ENCODE data around the gene SGF29.
"Not testable (repeated sequence)": the region's sequence is repeated elsewhere in the genome, so short reads cannot be mapped to it uniquely, and the experiment has no call there.

The SGF29 gene

DNA sequence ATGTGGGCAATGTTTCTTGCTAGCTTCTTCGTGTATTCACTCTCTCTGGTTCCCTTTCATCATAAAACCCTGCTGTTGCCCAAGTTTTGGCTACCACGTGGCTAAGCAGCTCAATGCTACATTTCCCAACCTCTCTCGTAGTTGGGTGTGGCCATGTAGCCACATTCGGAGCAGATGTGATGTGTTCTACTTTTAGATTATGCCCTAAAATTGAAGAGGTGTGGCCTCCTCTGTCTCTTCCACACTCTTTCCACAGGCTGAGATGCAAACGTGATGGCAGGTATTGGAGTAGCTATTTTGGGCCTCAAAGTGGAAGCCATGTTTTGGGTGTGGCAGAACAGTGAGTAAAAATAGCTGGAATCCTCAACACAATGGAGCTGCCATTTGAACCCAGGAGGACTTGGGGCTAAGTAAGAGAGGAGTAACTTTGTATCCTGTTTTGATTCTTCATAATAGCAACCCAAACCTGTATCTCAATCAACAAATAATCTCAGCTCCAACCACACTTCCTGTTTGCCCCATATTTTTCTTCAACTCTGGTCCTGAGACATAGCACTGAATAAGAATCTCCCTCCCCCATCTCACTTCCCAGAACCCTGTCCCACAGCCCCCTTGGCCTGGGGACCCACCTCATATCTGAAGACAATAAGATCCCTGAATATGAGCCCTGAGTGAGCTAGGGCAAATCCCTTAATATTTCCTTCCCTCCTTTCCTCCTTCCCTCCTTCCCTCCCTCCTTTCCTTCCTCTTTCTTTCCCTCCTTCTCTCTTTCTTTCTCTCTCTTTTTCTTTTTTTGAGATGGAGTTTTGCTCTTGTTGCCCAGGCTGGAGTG, 19.0 kb upstream of the SGF29 start:
- no peak overlapping the region for H3K4me3 ChIP-seq (ENCODE audit: insufficient read depth, low read depth, low read length, poor library complexity, severe bottlenecking)
- no peaks in the 10 kb centered on the region for H3K27me3 ChIP-seq (replicated peaks; ENCODE audit: control insufficient read depth, insufficient read depth, low read length, poor library complexity, severe bottlenecking)
- DNase-seq: no peak
- peaks cover 11% of the 10 kb centered on the region for H3K4me1 ChIP-seq (ENCODE audit: control insufficient read depth, insufficient read depth, low read length, poor library complexity, severe bottlenecking)
- H3K36me3 ChIP-seq (ENCODE audit: control insufficient read depth, insufficient read depth, low read length): no peaks in the 10 kb centered on the region
- H3K9me3 ChIP-seq (ENCODE audit: control insufficient read depth, low read length): no peaks in the 10 kb centered on the region
- peak overlapping the region; percentile 32 for H3K27ac ChIP-seq (ENCODE audit: insufficient read depth, low read length, poor library complexity, severe bottlenecking)

DNA sequence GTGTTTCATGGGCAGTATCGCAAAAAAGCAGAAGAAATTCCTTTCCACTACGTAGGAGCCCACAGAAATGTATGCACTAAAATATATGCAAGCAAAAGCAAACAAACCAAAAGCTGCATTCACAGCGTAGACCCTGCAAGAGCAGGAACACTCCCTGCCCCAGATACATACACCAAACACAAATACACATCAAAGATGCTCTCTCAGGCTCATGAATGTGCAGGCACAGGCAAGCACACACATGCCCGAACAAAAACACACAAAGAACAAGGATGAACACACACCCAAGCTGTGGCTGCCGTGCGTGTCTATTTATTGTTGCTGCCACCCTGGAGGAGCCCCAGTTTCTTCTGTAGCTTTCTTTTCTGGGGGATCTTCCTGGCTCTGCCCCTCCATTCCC, 16.6 kb upstream of the SGF29 start:
- no peak overlapping the region for H3K27ac ChIP-seq (ENCODE audit: insufficient read depth, low read length, poor library complexity, severe bottlenecking)
- DNase-seq: no peak
- peaks cover 11% of the 10 kb centered on the region for H3K4me1 ChIP-seq (ENCODE audit: control insufficient read depth, insufficient read depth, low read length, poor library complexity, severe bottlenecking)
- no peaks in the 10 kb centered on the region for H3K27me3 ChIP-seq (replicated peaks; ENCODE audit: control insufficient read depth, insufficient read depth, low read length, poor library complexity, severe bottlenecking)
- H3K36me3 ChIP-seq (ENCODE audit: control insufficient read depth, insufficient read depth, low read length): no peaks in the 10 kb centered on the region
- H3K4me3 ChIP-seq (ENCODE audit: insufficient read depth, low read depth, low read length, poor library complexity, severe bottlenecking): no peak overlapping the region
- H3K9me3 ChIP-seq (ENCODE audit: control insufficient read depth, low read length): no peaks in the 10 kb centered on the region

DNA sequence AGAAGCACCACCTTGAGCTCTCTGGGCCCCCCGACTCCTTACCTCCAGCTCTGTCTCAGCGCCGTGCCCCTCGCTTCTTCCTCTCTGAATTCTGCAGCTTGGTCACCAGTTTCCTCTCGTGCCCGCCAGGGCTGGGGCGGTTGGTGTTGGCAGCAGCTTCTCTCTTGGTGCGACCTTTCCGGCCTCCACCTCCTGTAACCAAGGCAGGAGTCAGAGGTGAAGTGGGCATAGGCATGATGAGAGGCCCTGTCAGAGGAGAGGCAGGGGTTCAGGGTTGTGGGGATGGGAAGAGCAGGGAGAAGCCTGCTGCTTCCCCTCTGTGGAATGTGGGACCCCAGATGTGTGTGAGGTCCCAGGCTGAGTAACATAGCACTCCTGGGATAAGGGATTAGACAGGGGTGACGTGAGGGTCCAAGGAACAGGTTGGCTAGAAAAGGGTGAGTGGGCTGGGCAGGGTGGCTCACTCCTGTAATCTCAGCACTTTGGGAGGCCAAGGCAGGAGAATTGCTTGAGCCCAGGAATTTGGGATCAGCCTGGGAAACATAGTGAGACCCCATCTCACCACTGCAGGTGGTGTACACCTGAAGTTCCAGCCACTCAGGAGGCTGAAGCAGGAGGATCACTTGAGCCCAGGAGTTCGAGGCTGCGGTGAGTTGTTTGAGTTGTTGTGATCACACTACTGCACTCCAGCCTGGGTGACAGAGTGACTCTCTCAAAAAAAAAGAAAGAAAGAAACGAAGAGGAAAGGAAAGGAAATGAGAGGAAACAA, 15.6 kb upstream of the SGF29 start:
- H3K27ac ChIP-seq (ENCODE audit: insufficient read depth, low read length, poor library complexity, severe bottlenecking): no peak overlapping the region
- no peaks in the 10 kb centered on the region for H3K27me3 ChIP-seq (replicated peaks; ENCODE audit: control insufficient read depth, insufficient read depth, low read length, poor library complexity, severe bottlenecking)
- H3K4me3 ChIP-seq (ENCODE audit: insufficient read depth, low read depth, low read length, poor library complexity, severe bottlenecking): no peak overlapping the region

DNA sequence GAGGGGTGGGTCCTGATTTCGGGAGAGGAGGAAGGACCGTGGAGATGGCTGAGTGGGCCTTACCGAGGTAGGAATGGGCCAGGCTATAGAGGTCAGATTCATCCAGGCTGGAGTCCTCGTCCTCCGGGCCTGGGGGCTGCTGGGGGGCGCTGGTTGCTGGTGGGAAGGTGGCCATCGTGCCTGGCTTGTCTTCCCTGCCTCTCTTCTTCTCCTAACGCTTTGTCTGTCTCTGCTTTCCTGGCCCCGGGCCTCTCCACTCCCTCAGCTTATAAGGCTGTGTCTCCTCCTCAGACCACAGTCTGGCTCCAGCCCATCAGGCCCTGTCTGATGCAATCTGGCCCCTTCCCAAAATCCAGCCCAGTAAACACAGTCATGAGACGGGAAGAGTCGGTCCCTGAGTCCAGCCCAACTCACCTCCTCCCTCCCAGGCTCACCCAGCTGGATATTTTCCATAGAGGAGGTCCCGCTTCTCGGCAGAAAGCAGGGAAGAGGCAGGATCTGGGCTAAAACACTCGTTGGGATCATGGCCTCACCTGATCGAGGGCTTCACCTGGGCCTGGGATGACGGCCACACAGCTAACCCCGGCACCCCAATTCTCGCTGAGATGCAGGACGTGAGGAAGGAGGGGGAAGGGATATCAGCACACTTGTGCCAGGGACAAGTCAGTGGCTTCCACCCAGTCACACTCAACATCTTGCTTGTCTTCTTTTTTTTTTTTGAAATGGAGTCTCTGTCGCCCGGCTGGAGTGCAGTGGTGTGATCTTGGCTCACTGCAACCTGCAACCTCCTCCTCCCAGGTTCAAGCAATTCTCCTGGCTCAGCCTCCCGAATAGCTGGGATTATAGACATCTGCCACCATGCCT, 14.8 kb upstream of the SGF29 start, which contains the start of gene NUPR1:
Gene NUPR1, minus strand, starts transcription at position 242 of the 864 bp plus-strand sequence. Its CDS starts 67 bp downstream, at position 175.
- DNase-seq: no peak
- H3K27ac ChIP-seq (ENCODE audit: insufficient read depth, low read length, poor library complexity, severe bottlenecking): no peak within 1 kb of the TSS
- no peaks in the 10 kb centered on the region for H3K36me3 ChIP-seq (ENCODE audit: control insufficient read depth, insufficient read depth, low read length)
- no peak within 1 kb of the TSS for H3K4me3 ChIP-seq (ENCODE audit: insufficient read depth, low read depth, low read length, poor library complexity, severe bottlenecking)
- no peaks in the 10 kb centered on the region for H3K9me3 ChIP-seq (ENCODE audit: control insufficient read depth, low read length)
- H3K4me1 ChIP-seq (ENCODE audit: control insufficient read depth, insufficient read depth, low read length, poor library complexity, severe bottlenecking): peaks cover 9% of the 10 kb centered on the region
- no peaks in the 10 kb centered on the region for H3K27me3 ChIP-seq (replicated peaks; ENCODE audit: control insufficient read depth, insufficient read depth, low read length, poor library complexity, severe bottlenecking)

More for the DNA sequence above, 15.6 kb upstream of the SGF29 start:
- Histone ChIP-seq H3K9me3 (ENCODE audit: control insufficient read depth, low read length) (no peaks in the 10 kb centered on the region), H3K36me3 (ENCODE audit: control insufficient read depth, insufficient read depth, low read length) (no peaks in the 10 kb centered on the region), H3K4me1 (ENCODE audit: control insufficient read depth, insufficient read depth, low read length, poor library complexity, severe bottlenecking) (peaks cover 11% of the 10 kb centered on the region)
- no peak for DNase-seq

DNA sequence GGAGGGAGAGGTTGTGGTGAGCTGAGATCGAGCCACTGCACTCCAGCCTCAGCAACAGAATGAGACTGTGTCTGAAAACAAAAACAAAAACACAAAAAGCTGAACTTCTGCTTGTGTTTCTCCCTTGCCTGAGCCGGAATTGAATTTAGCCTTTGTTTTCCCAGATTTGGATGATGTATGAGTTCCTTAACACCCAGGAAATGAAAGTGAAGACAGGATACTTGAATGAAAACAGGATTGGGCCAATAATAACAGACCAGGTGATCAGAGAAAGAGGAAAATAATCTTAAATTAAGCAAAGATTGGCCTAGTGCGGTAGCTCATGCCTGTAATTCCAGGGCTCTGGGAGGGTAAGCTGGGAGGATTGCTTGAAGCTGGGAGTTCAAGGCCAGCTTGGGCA, 13.4 kb upstream of the SGF29 start:
- Histone ChIP-seq H3K4me3 (ENCODE audit: insufficient read depth, low read depth, low read length, poor library complexity, severe bottlenecking) (no peak overlapping the region), H3K4me1 (ENCODE audit: control insufficient read depth, insufficient read depth, low read length, poor library complexity, severe bottlenecking) (no peaks in the 10 kb centered on the region), H3K36me3 (ENCODE audit: control insufficient read depth, insufficient read depth, low read length) (no peaks in the 10 kb centered on the region), H3K27ac (ENCODE audit: insufficient read depth, low read length, poor library complexity, severe bottlenecking) (no peak overlapping the region), H3K9me3 (ENCODE audit: control insufficient read depth, low read length) (no peaks in the 10 kb centered on the region), H3K27me3 (replicated peaks; ENCODE audit: control insufficient read depth, insufficient read depth, low read length, poor library complexity, severe bottlenecking) (no peaks in the 10 kb centered on the region)
- no peak for DNase-seq

DNA sequence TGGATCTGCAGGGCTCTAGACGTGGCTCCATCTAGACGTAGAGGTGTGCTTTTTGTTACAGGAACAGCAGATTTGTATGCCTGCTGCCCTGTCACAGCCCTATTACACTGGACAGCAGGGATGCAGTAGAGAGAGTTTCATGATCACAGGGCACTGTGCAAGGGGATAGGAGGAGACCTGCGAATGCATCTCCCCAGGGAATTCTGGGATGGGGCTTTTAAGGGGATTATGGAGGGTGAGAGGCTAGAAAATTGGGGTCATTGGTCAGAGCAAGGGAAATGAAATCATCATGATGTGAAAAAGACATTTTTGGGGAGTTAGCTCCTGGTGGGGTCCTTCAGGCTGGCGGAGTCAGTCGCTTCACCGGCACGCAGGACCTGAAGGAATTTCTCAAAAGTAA, 11.1 kb upstream of the SGF29 start:
- no peaks in the 10 kb centered on the region for H3K4me1 ChIP-seq (ENCODE audit: control insufficient read depth, insufficient read depth, low read length, poor library complexity, severe bottlenecking)
- no peak overlapping the region for H3K27ac ChIP-seq (ENCODE audit: insufficient read depth, low read length, poor library complexity, severe bottlenecking)
- no peaks in the 10 kb centered on the region for H3K9me3 ChIP-seq (ENCODE audit: control insufficient read depth, low read length)
- H3K4me3 ChIP-seq (ENCODE audit: insufficient read depth, low read depth, low read length, poor library complexity, severe bottlenecking): no peak overlapping the region
- DNase-seq: no peak
- no peaks in the 10 kb centered on the region for H3K36me3 ChIP-seq (ENCODE audit: control insufficient read depth, insufficient read depth, low read length)
- no peaks in the 10 kb centered on the region for H3K27me3 ChIP-seq (replicated peaks; ENCODE audit: control insufficient read depth, insufficient read depth, low read length, poor library complexity, severe bottlenecking)

DNA sequence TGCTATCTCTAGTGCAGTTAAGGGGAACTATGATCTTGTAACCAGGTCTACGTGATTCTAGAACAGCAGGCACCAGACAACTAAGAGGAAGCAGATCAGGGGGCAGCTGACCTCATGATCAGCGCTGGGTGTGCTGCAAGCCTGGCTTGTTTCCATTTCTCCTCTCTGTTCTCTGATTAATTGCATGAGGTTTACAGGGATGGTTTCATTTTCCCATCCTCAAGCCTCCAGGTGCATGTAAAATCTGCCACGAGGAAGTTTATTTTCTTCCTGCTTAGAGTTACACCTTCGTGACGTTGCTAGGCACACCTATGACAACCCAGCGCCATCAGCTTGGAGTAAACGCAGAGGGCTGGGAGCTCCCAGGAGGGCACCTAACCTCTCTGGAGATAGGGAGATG, 10.6 kb upstream of the SGF29 start:
- no peak overlapping the region for H3K27ac ChIP-seq (ENCODE audit: insufficient read depth, low read length, poor library complexity, severe bottlenecking)
- no peaks in the 10 kb centered on the region for H3K27me3 ChIP-seq (replicated peaks; ENCODE audit: control insufficient read depth, insufficient read depth, low read length, poor library complexity, severe bottlenecking)
- no peak for DNase-seq
- no peak overlapping the region for H3K4me3 ChIP-seq (ENCODE audit: insufficient read depth, low read depth, low read length, poor library complexity, severe bottlenecking)
- no peaks in the 10 kb centered on the region for H3K4me1 ChIP-seq (ENCODE audit: control insufficient read depth, insufficient read depth, low read length, poor library complexity, severe bottlenecking)
- H3K9me3 ChIP-seq (ENCODE audit: control insufficient read depth, low read length): no peaks in the 10 kb centered on the region
- H3K36me3 ChIP-seq (ENCODE audit: control insufficient read depth, insufficient read depth, low read length): no peaks in the 10 kb centered on the region

DNA sequence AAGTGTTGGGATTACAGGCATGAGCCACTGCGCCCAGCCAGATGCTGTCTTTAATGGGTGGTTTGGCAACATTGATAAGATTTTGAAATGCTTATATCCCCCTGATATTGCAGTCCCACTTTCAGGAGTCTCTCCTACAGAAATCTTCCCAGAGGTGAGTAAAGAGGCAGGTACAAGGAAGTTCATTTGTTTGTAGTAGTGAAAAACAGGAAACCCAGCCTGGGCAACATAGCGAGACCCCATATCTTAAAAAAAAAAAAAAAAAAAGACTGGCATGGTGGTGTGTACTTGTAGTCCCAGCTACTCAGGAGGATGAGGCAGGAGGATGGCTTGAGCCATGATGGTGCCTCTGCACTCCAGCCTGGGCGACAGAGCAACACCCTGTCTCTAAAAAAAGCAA, 8.7 kb upstream of the SGF29 start:
- Histone ChIP-seq H3K4me3 (ENCODE audit: insufficient read depth, low read depth, low read length, poor library complexity, severe bottlenecking) (no peak overlapping the region), H3K27me3 (replicated peaks; ENCODE audit: control insufficient read depth, insufficient read depth, low read length, poor library complexity, severe bottlenecking) (no peaks in the 10 kb centered on the region), H3K4me1 (ENCODE audit: control insufficient read depth, insufficient read depth, low read length, poor library complexity, severe bottlenecking) (no peaks in the 10 kb centered on the region), H3K36me3 (ENCODE audit: control insufficient read depth, insufficient read depth, low read length) (no peaks in the 10 kb centered on the region), H3K9me3 (ENCODE audit: control insufficient read depth, low read length) (no peaks in the 10 kb centered on the region), H3K27ac (ENCODE audit: insufficient read depth, low read length, poor library complexity, severe bottlenecking) (no peak overlapping the region)
- DNase-seq: no peak

DNA sequence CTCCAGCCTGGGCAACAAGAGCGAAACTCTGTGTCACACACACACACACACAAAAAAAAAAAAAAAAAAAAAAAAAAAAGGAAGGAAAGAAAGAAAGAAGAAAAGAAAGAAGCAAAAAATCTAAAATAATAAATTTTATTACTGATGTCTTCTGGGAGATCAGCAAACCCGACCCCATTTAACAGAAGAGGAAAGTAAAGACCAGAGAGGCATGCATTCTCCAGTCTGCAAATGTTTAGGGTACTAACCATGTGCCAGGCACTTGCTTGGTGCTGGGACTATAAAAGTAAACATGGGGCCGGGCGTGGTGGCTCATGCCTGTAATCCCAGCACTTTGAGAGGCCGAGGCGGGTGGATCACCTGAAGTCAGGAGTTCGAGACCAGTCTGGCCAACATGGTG, 7.8 kb upstream of the SGF29 start:
- not testable (repeated sequence) for H3K36me3 ChIP-seq (ENCODE audit: control insufficient read depth, insufficient read depth, low read length); H3K27me3 ChIP-seq (replicated peaks; ENCODE audit: control insufficient read depth, insufficient read depth, low read length, poor library complexity, severe bottlenecking); H3K27ac ChIP-seq (ENCODE audit: insufficient read depth, low read length, poor library complexity, severe bottlenecking); H3K9me3 ChIP-seq (ENCODE audit: control insufficient read depth, low read length); DNase-seq; H3K4me3 ChIP-seq (ENCODE audit: insufficient read depth, low read depth, low read length, poor library complexity, severe bottlenecking); H3K4me1 ChIP-seq (ENCODE audit: control insufficient read depth, insufficient read depth, low read length, poor library complexity, severe bottlenecking)

All from effector memory CD4-positive, alpha-beta T cell (primary cell).